Smooth muscle cell (in vitro differentiated cells): ENCODE measurements around the gene CCNF. TPM values are rescaled to one million over a fixed set of nuclear protein-coding genes. Genes with fewer than 3 reads are reported as not detected.

Source experiments
- DNase-seq: peaks from one replicate; lab custom pipeline; 2025; ENCODE audit not compliant: unreplicated experiment; lab: John Stamatoyannopoulos, UW
- H2AFZ ChIP-seq: fragments of 200-600 bp; sonication (generic); 2 replicates; pipeline ENCODE4 v1.6.0; 2016; ENCODE audit warnings: antibody characterized with exemption, low read depth, mild to moderate bottlenecking
- H3F3A ChIP-seq: fragments of 200-600 bp; sonication (generic); 2 replicates; pipeline ENCODE4 v1.6.0; 2017; ENCODE audit warnings: antibody characterized with exemption, low read depth
- H3K27ac ChIP-seq: fragments of 200-600 bp; sonication (generic); 2 replicates; pipeline ENCODE4 v1.5.1; 2016; ENCODE audit warnings: low read depth, mild to moderate bottlenecking
- H3K27me3 ChIP-seq: fragments of 200-600 bp; sonication (generic); 2 replicates; pipeline ENCODE4 v1.6.1; 2016; ENCODE audit warnings: low read depth, mild to moderate bottlenecking
- H3K36me3 ChIP-seq: fragments of 200-600 bp; sonication (generic); 2 replicates; pipeline ENCODE4 v1.5.1; 2016; ENCODE audit warnings: low read depth
- H3K4me1 ChIP-seq: fragments of 200-600 bp; sonication (generic); 2 replicates; pipeline ENCODE4 v1.5.1; 2016; ENCODE audit warnings: low read depth
- H3K4me2 ChIP-seq: fragments of 200-600 bp; sonication (generic); 2 replicates; pipeline ENCODE4 v1.6.0; 2016; ENCODE audit warnings: mild to moderate bottlenecking
- H3K4me3 ChIP-seq: fragments of 200-600 bp; sonication (generic); 2 replicates; pipeline ENCODE4 v1.5.1; 2016; ENCODE audit warnings: mild to moderate bottlenecking
- H3K79me2 ChIP-seq: fragments of 200-600 bp; sonication (generic); 2 replicates; pipeline ENCODE4 v1.6.0; 2016; ENCODE audit warnings: low read depth, mild to moderate bottlenecking
- H3K9ac ChIP-seq: fragments of 200-600 bp; sonication (generic); 2 replicates; pipeline ENCODE4 v1.6.0; 2016; ENCODE audit warnings: low read depth
- H3K9me3 ChIP-seq: fragments of 200-600 bp; sonication (generic); replicated peaks from 2 replicates; pipeline ENCODE4 v1.5.1; 2016; ENCODE audit warnings: low read depth
- H4K20me1 ChIP-seq: fragments of 200-600 bp; sonication (generic); 2 replicates; pipeline ENCODE4 v1.6.0; 2016; ENCODE audit warnings: low read depth
- WGBS: methylation state at CpG from one replicate; pipeline ENCODE4 v1.1.7; 2016; ENCODE audit warnings: low lambda C conversion rate; 5-methylcytosine and 5-hydroxymethylcytosine counted together
- polyA plus RNA-seq: library from polyadenylated mRNA; unstranded; fragments of >200 nt; fragmentation: Nextera tagmentation; extraction: Ambion mirVana; gene quantifications from 2 replicates; pipeline ENCODE4 v1.2.1, GENCODE V29; 2016
- total RNA-seq: library from RNA; depleted of rRNA; stranded (reverse); fragments of >200 nt; gene quantifications from 2 replicates; pipeline ENCODE4 v1.2.3, GENCODE V29; 2014
- TF ChIP-seq, protein P1 (sequence below): fragments of 200-600 bp; sonication (generic); IDR thresholded peaks from 2 replicates; pipeline ENCODE4 v1.5.1; 2017; ENCODE audit warnings: borderline replicate concordance, mild to moderate bottlenecking, antibody characterized with exemption; ENCODE audit not compliant: insufficient read depth, poor library complexity, severe bottlenecking

The CCNF gene
- total and polyA plus RNA-seq, 2 experiments from 2014 or later, result 3.6 to 12.8 TPM

DNA sequence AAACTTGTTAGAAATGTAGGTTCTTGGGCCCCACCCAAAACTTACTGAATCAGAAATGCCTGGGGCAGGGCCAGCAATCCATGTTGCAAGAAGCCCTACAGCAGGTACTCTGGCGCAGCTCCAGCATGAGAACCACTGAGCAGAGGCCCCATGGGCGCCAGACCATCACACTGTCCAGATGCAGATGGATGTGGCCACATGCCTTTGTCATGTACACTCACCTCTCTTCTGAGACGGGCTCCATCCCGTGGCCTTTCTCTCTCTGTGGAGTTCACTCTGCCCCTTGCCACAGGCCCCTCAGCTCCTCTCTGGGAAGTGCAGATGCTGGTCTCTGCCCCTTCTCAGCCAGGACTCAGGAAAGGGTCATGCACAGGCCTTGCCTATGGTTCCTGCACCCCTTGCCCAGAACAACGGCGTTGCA lies 2.3 kb upstream of the CCNF start:
- no peaks in the 10 kb centered on the region for H3K36me3 ChIP-seq
- H3K4me1 ChIP-seq, result peaks cover 18% of the 10 kb centered on the region
- no peaks in the 10 kb centered on the region for H4K20me1 ChIP-seq
- H3K9me3 ChIP-seq, result no peaks in the 10 kb centered on the region
- 97% methylated on average over 6 of the region's 6 CpGs for WGBS
- no peak overlapping the region for H3K4me3 ChIP-seq
- H3K9ac ChIP-seq, result no peak overlapping the region
- H3F3A ChIP-seq, result no peaks in the 10 kb centered on the region
- H2AFZ ChIP-seq, result no peak overlapping the region
- no peak overlapping the region for H3K27ac ChIP-seq
- H3K27me3 ChIP-seq, result no peaks in the 10 kb centered on the region
- peaks cover 22% of the 10 kb centered on the region for H3K79me2 ChIP-seq
- no peak for DNase-seq
- no peak overlapping the region for H3K4me2 ChIP-seq
- TF ChIP-seq, protein P1, sequence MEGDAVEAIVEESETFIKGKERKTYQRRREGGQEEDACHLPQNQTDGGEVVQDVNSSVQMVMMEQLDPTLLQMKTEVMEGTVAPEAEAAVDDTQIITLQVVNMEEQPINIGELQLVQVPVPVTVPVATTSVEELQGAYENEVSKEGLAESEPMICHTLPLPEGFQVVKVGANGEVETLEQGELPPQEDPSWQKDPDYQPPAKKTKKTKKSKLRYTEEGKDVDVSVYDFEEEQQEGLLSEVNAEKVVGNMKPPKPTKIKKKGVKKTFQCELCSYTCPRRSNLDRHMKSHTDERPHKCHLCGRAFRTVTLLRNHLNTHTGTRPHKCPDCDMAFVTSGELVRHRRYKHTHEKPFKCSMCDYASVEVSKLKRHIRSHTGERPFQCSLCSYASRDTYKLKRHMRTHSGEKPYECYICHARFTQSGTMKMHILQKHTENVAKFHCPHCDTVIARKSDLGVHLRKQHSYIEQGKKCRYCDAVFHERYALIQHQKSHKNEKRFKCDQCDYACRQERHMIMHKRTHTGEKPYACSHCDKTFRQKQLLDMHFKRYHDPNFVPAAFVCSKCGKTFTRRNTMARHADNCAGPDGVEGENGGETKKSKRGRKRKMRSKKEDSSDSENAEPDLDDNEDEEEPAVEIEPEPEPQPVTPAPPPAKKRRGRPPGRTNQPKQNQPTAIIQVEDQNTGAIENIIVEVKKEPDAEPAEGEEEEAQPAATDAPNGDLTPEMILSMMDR, result no peak

DNA sequence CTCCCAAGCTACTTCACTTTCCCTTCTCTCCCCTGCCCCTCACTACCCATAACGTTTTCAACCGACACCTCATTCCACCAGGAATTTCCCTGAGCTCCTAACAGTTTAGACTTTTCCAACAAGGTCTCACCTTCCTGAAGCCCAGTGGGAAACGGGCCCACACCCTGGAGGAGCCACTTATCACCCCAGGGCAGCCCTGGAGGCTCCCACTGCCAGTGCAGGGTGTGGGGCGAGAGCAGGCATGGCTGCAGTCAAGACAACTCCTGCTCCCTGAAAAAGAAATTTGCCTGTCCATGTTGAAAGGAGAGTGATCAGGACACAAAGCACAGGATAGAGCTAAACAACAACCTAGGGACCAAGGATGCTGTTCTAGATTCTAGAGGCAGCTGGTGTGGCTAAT lies 1.7 kb upstream of the CCNF start:
- H4K20me1 ChIP-seq, result no peaks in the 10 kb centered on the region
- H3K9me3 ChIP-seq, result no peaks in the 10 kb centered on the region
- H3F3A ChIP-seq, result no peaks in the 10 kb centered on the region
- H2AFZ ChIP-seq, result no peak overlapping the region
- no peak overlapping the region for H3K27ac ChIP-seq
- H3K9ac ChIP-seq, result no peak overlapping the region
- H3K36me3 ChIP-seq, result no peaks in the 10 kb centered on the region
- TF ChIP-seq, protein P1, result no peak
- H3K4me2 ChIP-seq, result peak overlapping the region; percentile 83
- peaks cover 18% of the 10 kb centered on the region for H3K4me1 ChIP-seq
- 90% methylated on average over 4 of the region's 4 CpGs for WGBS
- H3K4me3 ChIP-seq, result no peak overlapping the region
- no peaks in the 10 kb centered on the region for H3K27me3 ChIP-seq
- peaks cover 25% of the 10 kb centered on the region for H3K79me2 ChIP-seq
- DNase-seq, result no peak

DNA sequence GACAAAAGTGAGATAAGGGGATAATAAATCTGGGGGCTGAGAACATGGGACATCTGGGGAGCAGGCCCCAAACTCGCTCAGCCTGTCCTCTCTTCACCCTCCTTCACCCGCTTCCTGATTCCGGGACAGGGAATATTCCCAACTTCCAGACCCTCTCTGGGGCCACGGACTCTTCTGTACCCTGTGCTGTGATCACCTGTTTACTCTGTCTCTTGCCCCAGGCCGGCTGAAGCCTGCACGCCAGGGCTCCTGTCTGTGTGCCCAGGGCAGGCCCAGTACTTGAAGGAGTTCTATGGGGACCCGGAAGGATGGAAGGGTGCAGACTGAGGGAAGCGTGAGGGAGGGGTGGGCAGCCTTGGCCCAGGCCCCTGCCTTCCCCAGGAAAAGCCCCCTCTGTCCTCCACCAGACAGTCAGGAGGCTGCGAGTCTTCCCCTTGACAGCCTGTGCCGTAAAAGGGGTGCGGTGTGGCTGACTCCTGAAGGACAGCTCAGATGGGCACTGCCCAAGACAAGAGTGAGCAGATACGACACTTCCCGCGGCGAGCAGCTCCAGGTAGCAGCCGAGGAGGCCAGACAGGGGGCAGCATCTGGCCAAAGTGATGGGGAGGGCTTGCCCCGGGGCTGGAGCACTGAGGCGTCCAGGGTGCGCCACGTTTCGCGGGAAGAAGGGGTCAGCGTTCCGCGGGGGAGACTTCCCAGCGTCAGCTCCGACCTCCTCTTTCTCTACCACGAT lies 1.0 kb upstream of the CCNF start:
- DNase-seq, result no peak

DNA sequence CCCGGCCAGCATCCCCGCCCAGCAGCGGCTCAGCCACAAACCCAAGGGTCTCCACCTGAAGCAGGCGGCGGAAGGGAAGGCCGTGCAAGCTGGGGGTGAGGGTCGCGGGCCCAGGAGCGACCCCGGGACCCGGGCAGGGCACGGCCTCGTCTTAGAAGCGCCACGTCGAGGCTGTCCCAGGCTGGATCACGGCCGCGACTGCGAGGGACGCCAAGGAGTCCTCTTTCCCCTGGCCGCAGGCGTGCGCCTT lies 538 bp upstream of the CCNF start:
- under 1% methylated on average over 23 of the region's 24 CpGs for WGBS
- DNase-seq, result no peak
- H3K27ac ChIP-seq, result no peak overlapping the region

More for the DNA sequence above, 1.0 kb upstream of the CCNF start:
- Histone ChIP-seq H3K36me3 (no peaks in the 10 kb centered on the region), H3F3A (no peaks in the 10 kb centered on the region), H3K4me3 (peak overlapping the region; percentile 94), H3K79me2 (peaks cover 25% of the 10 kb centered on the region), H3K9me3 (no peaks in the 10 kb centered on the region), H3K27ac (no peak overlapping the region), H3K9ac (no peak overlapping the region), H3K4me1 (peaks cover 18% of the 10 kb centered on the region), H2AFZ (peak overlapping the region; percentile 87), H4K20me1 (no peaks in the 10 kb centered on the region), H3K4me2 (peak overlapping the region; percentile 83), H3K27me3 (no peaks in the 10 kb centered on the region)
- WGBS, result 32% methylated on average over 25 of the region's 28 CpGs
- TF ChIP-seq, protein P1, result no peak

More for the DNA sequence above, 538 bp upstream of the CCNF start:
- no peaks in the 10 kb centered on the region for H3K9me3 ChIP-seq
- no peaks in the 10 kb centered on the region for H3F3A ChIP-seq
- H3K4me2 ChIP-seq, result peak overlapping the region; percentile 83
- no peak overlapping the region for H3K9ac ChIP-seq
- TF ChIP-seq, protein P1, result no peak
- no peaks in the 10 kb centered on the region for H3K27me3 ChIP-seq
- peak overlapping the region; percentile 87 for H2AFZ ChIP-seq
- H3K4me1 ChIP-seq, result peaks cover 18% of the 10 kb centered on the region
- peaks cover 25% of the 10 kb centered on the region for H3K79me2 ChIP-seq
- no peaks in the 10 kb centered on the region for H4K20me1 ChIP-seq
- H3K4me3 ChIP-seq, result peak overlapping the region; percentile 94
- H3K36me3 ChIP-seq, result no peaks in the 10 kb centered on the region
